ENCODE measurements around the gene RAB13. TPM values are rescaled to one million over a fixed set of nuclear protein-coding genes. Genes with fewer than 3 reads are reported as not detected.

Gene RAB13
- total and polyA plus RNA-seq, 2 of the 13 experiments (the other 11 are each of a cell fraction or from before 2014, with no cell fraction given) = 15.9 to 24.7 TPM

DNA sequence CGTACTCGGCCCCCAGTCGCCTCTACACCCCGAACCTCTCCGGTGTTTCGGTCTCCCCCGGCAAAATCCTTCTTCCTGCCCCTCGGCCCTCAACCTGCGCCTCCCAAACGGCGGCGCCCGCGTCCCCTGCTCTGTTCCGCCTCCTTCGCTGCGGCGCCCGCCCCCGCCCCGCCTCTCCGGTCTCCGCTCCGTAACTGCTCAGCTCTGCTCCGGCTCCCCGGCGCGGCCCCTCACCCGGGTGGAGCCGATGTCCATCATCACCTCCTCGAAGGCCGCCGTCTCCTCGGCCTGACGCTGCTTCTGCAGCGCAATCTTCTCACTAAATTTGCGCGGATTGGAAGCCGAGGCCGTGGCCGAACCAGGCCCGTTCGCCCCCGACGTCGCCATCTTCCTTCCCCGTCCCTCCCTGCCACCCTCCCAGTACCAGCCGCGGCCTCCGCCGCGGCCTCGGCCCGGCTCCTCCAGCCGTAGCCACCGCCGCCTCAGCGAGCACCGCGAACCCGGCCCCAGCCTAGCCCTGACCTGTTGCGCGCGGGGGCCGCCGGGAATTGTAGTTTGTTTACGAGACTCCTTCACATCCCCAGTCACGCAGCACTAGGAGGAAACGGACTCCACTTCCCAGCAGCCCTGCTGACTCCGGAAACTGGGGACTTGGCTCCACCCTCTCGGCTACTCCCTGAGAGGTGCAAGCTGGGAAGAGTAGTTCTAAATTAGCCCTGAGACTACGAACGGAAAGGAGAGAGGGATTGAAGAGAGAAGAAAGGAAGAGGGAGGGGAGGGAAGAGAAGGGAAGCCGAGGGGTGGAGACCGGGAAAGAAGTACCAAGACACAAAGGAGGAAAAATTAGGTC is 27.8 kb downstream of the RAB13 start, which contains the start of gene CRTC2 (continued):
- TF ChIP-seq, protein P1, sequence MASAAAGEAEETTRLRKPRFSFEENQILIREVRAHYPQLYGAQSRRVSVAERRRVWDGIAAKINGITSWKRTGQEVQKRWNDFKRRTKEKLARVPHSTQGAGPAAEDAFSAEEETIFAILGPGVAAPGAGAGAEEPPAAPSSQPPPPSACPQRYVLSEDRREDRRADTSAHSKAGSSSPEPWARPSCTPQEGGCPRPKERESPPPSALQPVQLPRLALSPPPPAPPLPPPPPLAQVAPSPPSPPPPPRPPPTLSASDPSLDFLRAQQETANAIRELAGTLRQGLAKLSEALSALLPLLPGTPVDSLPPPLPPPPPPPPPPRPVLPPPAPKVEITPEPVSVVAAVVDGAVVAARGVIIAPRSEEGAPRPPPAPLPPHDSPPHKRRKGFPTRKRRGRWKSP (CRISPR knock-in tag; IDR thresholded peaks at IDR 0.05) = peak; percentile 72; the same call in 1 of the 2 replicates
- TF ChIP-seq TEAD3 (CRISPR knock-in tag; optimal IDR thresholded peaks at IDR 0.05; ENCODE audit: borderline replicate concordance) (no peak), EED (CRISPR knock-in tag; IDR thresholded peaks at IDR 0.05) (0 out of 2 replicates have a peak, but pooled peaks have one; percentile 62), ZC3H13 (CRISPR knock-in tag; IDR thresholded peaks at IDR 0.05) (peak; percentile 87; the same call in 1 of the 2 replicates), NONO (IDR thresholded peaks at IDR 0.05) (no peak), NONO (CRISPR knock-in tag; conservative IDR thresholded peaks at IDR 0.05) (peak; percentile 67; the same call in 1 of the 2 replicates), MYC (CRISPR knock-in tag; IDR thresholded peaks at IDR 0.05; ENCODE audit: borderline replicate concordance) (peak; percentile 65), SMYD3 (CRISPR knock-in tag; IDR thresholded peaks at IDR 0.05) (0 out of 2 replicates have a peak, but pooled peaks have one; percentile 18), GZF1 (CRISPR knock-in tag; IDR thresholded peaks at IDR 0.05) (no peak), KDM5A (IDR thresholded peaks at IDR 0.05; ENCODE audit: borderline replicate concordance, low read length) (peak; percentile 83), KLF9 (CRISPR knock-in tag; IDR thresholded peaks at IDR 0.05; ENCODE audit: low read depth) (0 out of 2 replicates have a peak, but pooled peaks have one; percentile 26), POLR2A (IDR thresholded peaks at IDR 0.05; ENCODE audit: insufficient read depth in 1 of 2, low read depth in 2 of 2, low read length in 2 of 2) (peak in 1 of 2 experiments; percentile 71; a peak in 3 of 4 replicates), ZNF616 (CRISPR knock-in tag; IDR thresholded peaks at IDR 0.05; ENCODE audit: low read depth) (0 out of 2 replicates have a peak, but pooled peaks have one; percentile 32), ERF (CRISPR knock-in tag; IDR thresholded peaks at IDR 0.05) (peak; percentile 75; the same call in 1 of the 2 replicates), JUND (CRISPR knock-in tag; IDR thresholded peaks at IDR 0.05) (0 out of 2 replicates have a peak, but pooled peaks have one; percentile 32), SATB2 (CRISPR knock-in tag; IDR thresholded peaks at IDR 0.05) (0 out of 2 replicates have a peak, but pooled peaks have one; percentile 36)
- TF ChIP-seq, protein P2, sequence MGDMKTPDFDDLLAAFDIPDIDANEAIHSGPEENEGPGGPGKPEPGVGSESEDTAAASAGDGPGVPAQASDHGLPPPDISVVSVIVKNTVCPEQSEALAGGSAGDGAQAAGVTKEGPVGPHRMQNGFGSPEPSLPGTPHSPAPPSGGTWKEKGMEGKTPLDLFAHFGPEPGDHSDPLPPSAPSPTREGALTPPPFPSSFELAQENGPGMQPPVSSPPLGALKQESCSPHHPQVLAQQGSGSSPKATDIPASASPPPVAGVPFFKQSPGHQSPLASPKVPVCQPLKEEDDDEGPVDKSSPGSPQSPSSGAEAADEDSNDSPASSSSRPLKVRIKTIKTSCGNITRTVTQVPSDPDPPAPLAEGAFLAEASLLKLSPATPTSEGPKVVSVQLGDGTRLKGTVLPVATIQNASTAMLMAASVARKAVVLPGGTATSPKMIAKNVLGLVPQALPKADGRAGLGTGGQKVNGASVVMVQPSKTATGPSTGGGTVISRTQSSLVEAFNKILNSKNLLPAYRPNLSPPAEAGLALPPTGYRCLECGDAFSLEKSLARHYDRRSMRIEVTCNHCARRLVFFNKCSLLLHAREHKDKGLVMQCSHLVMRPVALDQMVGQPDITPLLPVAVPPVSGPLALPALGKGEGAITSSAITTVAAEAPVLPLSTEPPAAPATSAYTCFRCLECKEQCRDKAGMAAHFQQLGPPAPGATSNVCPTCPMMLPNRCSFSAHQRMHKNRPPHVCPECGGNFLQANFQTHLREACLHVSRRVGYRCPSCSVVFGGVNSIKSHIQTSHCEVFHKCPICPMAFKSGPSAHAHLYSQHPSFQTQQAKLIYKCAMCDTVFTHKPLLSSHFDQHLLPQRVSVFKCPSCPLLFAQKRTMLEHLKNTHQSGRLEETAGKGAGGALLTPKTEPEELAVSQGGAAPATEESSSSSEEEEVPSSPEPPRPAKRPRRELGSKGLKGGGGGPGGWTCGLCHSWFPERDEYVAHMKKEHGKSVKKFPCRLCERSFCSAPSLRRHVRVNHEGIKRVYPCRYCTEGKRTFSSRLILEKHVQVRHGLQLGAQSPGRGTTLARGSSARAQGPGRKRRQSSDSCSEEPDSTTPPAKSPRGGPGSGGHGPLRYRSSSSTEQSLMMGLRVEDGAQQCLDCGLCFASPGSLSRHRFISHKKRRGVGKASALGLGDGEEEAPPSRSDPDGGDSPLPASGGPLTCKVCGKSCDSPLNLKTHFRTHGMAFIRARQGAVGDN (CRISPR knock-in tag; IDR thresholded peaks at IDR 0.05) = peak; percentile 81
- TF ChIP-seq, protein P3, sequence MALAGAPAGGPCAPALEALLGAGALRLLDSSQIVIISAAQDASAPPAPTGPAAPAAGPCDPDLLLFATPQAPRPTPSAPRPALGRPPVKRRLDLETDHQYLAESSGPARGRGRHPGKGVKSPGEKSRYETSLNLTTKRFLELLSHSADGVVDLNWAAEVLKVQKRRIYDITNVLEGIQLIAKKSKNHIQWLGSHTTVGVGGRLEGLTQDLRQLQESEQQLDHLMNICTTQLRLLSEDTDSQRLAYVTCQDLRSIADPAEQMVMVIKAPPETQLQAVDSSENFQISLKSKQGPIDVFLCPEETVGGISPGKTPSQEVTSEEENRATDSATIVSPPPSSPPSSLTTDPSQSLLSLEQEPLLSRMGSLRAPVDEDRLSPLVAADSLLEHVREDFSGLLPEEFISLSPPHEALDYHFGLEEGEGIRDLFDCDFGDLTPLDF (CRISPR knock-in tag; IDR thresholded peaks at IDR 0.05) = peak; percentile 52; the same call in 1 of the 2 replicates
- TF ChIP-seq, protein P4, sequence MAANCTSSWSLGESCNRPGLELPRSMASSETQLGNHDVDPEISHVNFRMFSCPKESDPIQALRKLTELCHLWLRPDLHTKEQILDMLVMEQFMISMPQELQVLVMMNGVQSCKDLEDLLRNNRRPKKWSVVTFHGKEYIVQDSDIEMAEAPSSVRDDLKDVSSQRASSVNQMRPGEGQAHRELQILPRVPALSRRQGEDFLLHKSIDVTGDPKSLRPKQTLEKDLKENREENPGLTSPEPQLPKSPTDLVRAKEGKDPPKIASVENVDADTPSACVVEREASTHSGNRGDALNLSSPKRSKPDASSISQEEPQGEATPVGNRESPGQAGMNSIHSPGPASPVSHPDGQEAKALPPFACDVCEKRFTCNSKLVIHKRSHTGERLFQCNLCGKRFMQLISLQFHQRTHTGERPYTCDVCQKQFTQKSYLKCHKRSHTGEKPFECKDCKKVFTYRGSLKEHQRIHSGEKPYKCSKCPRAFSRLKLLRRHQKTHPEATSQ (CRISPR knock-in tag; IDR thresholded peaks at IDR 0.05; ENCODE audit: borderline replicate concordance) = peak; percentile 50; the same call in 1 of the 2 replicates
- TF ChIP-seq, protein P5, sequence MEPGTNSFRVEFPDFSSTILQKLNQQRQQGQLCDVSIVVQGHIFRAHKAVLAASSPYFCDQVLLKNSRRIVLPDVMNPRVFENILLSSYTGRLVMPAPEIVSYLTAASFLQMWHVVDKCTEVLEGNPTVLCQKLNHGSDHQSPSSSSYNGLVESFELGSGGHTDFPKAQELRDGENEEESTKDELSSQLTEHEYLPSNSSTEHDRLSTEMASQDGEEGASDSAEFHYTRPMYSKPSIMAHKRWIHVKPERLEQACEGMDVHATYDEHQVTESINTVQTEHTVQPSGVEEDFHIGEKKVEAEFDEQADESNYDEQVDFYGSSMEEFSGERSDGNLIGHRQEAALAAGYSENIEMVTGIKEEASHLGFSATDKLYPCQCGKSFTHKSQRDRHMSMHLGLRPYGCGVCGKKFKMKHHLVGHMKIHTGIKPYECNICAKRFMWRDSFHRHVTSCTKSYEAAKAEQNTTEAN (CRISPR knock-in tag; conservative IDR thresholded peaks at IDR 0.05) = peak; percentile 43; the same call in 1 of the 2 replicates
